Panc1 (cell line): Measurements from ENCODE around the gene HELB. TPM values are rescaled to one million over a fixed set of nuclear protein-coding genes. Genes with fewer than 3 reads are reported as not detected.

Source experiments
- ATAC-seq: fragments of 200-7000 bp; cut with Tn5 transposase; 2 replicates; pipeline ENCODE4 v1.9.1; 2020; ENCODE audit warnings: mild to moderate bottlenecking, moderate library complexity
- BruUV-seq: library from RNA; stranded (reverse); fragments of 400-500 nt; replicated peaks from 2 replicates; lab custom pipeline; 2021; lab: Mats Ljungman, UMichigan
- CTCF ChIA-PET: fragments of 300-600 bp; sonication (Branson Sonifier 250); formaldehyde crosslinking; loops from one replicate; lab custom pipeline; 2022; ENCODE audit warnings: antibody characterized with exemption; lab: Charles Lee
- POLR2A ChIA-PET: fragments of 300-600 bp; sonication (Branson Sonifier 250); formaldehyde crosslinking; loops from one replicate; lab custom pipeline; 2022; ENCODE audit warnings: antibody characterized with exemption; lab: Charles Lee
- DNase-seq: peaks from one replicate; pipeline ENCODE4 v3.0.0-alpha.2; 2010; ENCODE audit warnings: low read depth, low spot score
- H3K27ac ChIP-seq: 2 replicates; pipeline ENCODE4 v1.5.1; 2011; ENCODE audit warnings: mild to moderate bottlenecking, low read length, inconsistent platforms
- H3K27me3 ChIP-seq: fragments of 200-500 bp; sonication (Bioruptor generic); 2 replicates; pipeline ENCODE4 v1.6.0; 2014; ENCODE audit warnings: low read length, inconsistent platforms; ENCODE audit not compliant: control insufficient read depth, insufficient read depth
- H3K36me3 ChIP-seq: fragments of 200-500 bp; sonication (Bioruptor generic); 2 replicates; pipeline ENCODE4 v1.5.1; 2014; ENCODE audit warnings: inconsistent platforms, mild to moderate bottlenecking, low read length, moderate library complexity; ENCODE audit not compliant: control insufficient read depth, insufficient read depth
- H3K4me1 ChIP-seq: 2 replicates; pipeline ENCODE4 v1.5.1; 2011; ENCODE audit warnings: inconsistent platforms, mild to moderate bottlenecking, low read length, moderate library complexity; ENCODE audit not compliant: control insufficient read depth, insufficient read depth
- H3K4me3 ChIP-seq, 2 experiments: 2 replicates each; pipeline ENCODE4 v1.5.1; 2011 to 2012; ENCODE audit warnings: low read depth in 2 of 2, low read length in 2 of 2, mild to moderate bottlenecking in 2 of 2, inconsistent platforms in 1 of 2, moderate library complexity in 1 of 2
- H3K9me3 ChIP-seq: fragments of 200-500 bp; sonication (Bioruptor generic); 2 replicates; pipeline ENCODE4 v1.5.1; 2014; ENCODE audit warnings: low read depth, mild to moderate bottlenecking, inconsistent platforms, low read length, moderate library complexity; ENCODE audit not compliant: control insufficient read depth, insufficient read depth
- CTCF ChIP-seq: fragments of 450-650 bp; IDR thresholded peaks from 2 replicates; pipeline ENCODE4 v1.5.1; 2017; ENCODE audit warnings: mild to moderate bottlenecking
- POLR2AphosphoS5 ChIP-seq: IDR thresholded peaks from 2 replicates; pipeline ENCODE4 v1.6.1; 2012; ENCODE audit warnings: mild to moderate bottlenecking, low read depth, low read length, moderate library complexity
- REST ChIP-seq, 2 experiments: IDR thresholded peaks; 2 replicates each; pipeline ENCODE4 v1.6.1; 2011 to 2012; ENCODE audit warnings: low read depth in 2 of 2, control low read depth in 1 of 2, low read length in 1 of 2, mild to moderate bottlenecking in 1 of 2, moderate library complexity in 1 of 2; ENCODE audit not compliant: insufficient read depth in 1 of 2
- SIN3A ChIP-seq: IDR thresholded peaks from 2 replicates; pipeline ENCODE4 v1.6.1; 2012; ENCODE audit warnings: low read depth, mild to moderate bottlenecking, low read length, moderate library complexity, borderline replicate concordance; ENCODE audit not compliant: insufficient read depth
- TCF7L2 ChIP-seq: IDR thresholded peaks from 2 replicates; pipeline ENCODE4 v1.6.1; 2011; ENCODE audit warnings: mild to moderate bottlenecking, low read depth, low read length, inconsistent platforms
- in situ Hi-C: cut with HindIII; loops from 2 replicates; pipeline ENCODE4 v1.10.0; 2016; ENCODE audit warnings: low sequenced_read_pairs, low pct_unique_long_range_greater_than_20kb
- intact Hi-C: fragments of 100-400 bp; cut with micrococcal nuclease; formaldehyde crosslinking; loops from one replicate; pipeline ENCODE4 v1.10.0; 2022; ENCODE audit not compliant: unreplicated experiment
- total RNA-seq: library from RNA; stranded (reverse); gene quantifications from one replicate; pipeline ENCODE4 v1.2.1, GENCODE V29; 2021; ENCODE audit not compliant: unreplicated experiment

Gene HELB
- total RNA-seq, 1 experiment from 2014 or later = 4.9 TPM

GRCh38 chr12:66359300-66359699 is 57.0 kb downstream of the HELB start:
- Histone ChIP-seq H3K4me1 (no peaks in the 10 kb centered on the region), H3K27ac (no peak overlapping the region), H3K27me3 (no peaks in the 10 kb centered on the region), H3K36me3 (no peaks in the 10 kb centered on the region), H3K9me3 (no peaks in the 10 kb centered on the region), H3K4me3 (no peak overlapping the region)
- no TSS peak for BruUV-seq
- intact Hi-C loops (no loop called here), in situ Hi-C loops (no loop called here)
- ATAC-seq (no peak), DNase-seq (no peak)
- POLR2A ChIA-PET = no interaction called here
- no peak for TF ChIP-seq POLR2AphosphoS5
- CTCF ChIA-PET = no interaction called here

- Histone ChIP-seq H3K9me3 (no peaks in the 10 kb centered on the region), H3K36me3 (no peaks in the 10 kb centered on the region), H3K4me1 (no peaks in the 10 kb centered on the region), H3K27ac (no peak overlapping the region), H3K27me3 (no peaks in the 10 kb centered on the region), H3K4me3 (no peak overlapping the region)
- intact Hi-C loops (no loop called here), in situ Hi-C loops (no loop called here)
- no peak for DNase-seq
- no TSS peak for BruUV-seq
- ChIA-PET CTCF (no interaction called here), POLR2A (no interaction called here)
- ATAC-seq = no peak
- TF ChIP-seq TCF7L2 (no peak), POLR2AphosphoS5 (no peak), SIN3A (no peak), CTCF (no peak), REST (IDR thresholded peaks at IDR 0.05; ENCODE audit: insufficient read depth in 1 of 2, low read depth in 2 of 2, low read length in 1 of 2) (no peak)
These were observed 59.4 kb downstream of the HELB start for GRCh38 chr12:66361703-66362102.

GRCh38 chr12:66365718-66366490 is 63.6 kb downstream of the HELB start:
- in situ Hi-C loops = no loop called here
- Histone ChIP-seq H3K27me3 (no peaks in the 10 kb centered on the region), H3K36me3 (no peaks in the 10 kb centered on the region), H3K9me3 (no peaks in the 10 kb centered on the region), H3K4me3 (no peak overlapping the region), H3K4me1 (no peaks in the 10 kb centered on the region), H3K27ac (no peak overlapping the region)
- POLR2A ChIA-PET = no interaction called here
- no peak for ATAC-seq
- BruUV-seq = no TSS peak
- DNase-seq = no peak
- CTCF ChIA-PET = no interaction called here
- TF ChIP-seq CTCF (no peak), TCF7L2 (no peak), REST (IDR thresholded peaks at IDR 0.05; ENCODE audit: insufficient read depth in 1 of 2, low read depth in 2 of 2, low read length in 1 of 2) (no peak), SIN3A (no peak), POLR2AphosphoS5 (no peak)
- intact Hi-C loops = no loop called here
